Endothelial cell of hepatic sinusoid (primary cell): Measurements from ENCODE around the gene LBHD1.
"Not testable (repeated sequence)": the region's sequence is repeated elsewhere in the genome, so short reads cannot be mapped to it uniquely, and the experiment has no call there.

Source experiments
- in situ Hi-C: cut with HindIII; loops from 2 replicates; pipeline ENCODE4 v1.10.0; 2017; ENCODE audit warnings: low sequenced_read_pairs

Gene LBHD1

DNA sequence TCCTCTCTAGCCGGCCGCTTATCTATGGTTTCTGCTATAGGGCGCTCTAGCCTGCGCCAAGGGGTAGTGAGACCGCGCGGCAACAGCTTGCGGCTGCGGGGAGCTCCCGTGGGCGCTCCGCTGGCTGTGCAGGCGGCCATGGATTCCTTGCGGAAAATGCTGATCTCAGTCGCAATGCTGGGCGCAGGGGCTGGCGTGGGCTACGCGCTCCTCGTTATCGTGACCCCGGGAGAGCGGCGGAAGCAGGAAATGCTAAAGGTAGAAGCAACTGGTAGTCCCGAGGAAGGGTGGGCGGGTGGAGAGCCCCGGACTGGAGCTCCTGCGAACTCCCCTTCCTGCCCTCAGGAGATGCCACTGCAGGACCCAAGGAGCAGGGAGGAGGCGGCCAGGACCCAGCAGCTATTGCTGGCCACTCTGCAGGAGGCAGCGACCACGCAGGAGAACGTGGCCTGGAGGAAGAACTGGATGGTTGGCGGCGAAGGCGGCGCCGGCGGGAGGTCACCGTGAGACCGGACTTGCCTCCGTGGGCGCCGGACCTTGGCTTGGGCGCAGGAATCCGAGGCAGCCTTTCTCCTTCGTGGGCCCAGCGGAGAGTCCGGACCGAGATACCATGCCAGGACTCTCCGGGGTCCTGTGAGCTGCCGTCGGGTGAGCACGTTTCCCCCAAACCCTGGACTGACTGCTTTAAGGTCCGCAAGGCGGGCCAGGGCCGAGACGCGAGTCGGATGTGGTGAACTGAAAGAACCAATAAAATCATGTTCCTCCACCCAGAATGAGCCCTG, at the start of gene LBHD1, which contains the start of gene UQCC3:
TSS of gene LBHD1 (minus strand) at position 660 of the 782 bp plus-strand sequence. CDS start 2,236 bp downstream, outside the sequence.
TSS of gene UQCC3 (plus strand) at position 66 of the 782 bp plus-strand sequence. CDS start at position 139, 73 bp downstream.
- in situ Hi-C loops, result loop anchor here (5.0 kb wide), 1 partner anchor 101 kb away; the partner anchor contains the start of gene TAF6L

- in situ Hi-C loops, result loop anchor here (10.0 kb wide), 2 partner anchors 55 to 85 kb away; partner anchors contain the start of gene TAF6L
These were observed 47.4 kb upstream of the LBHD1 start for GRCh38 chr11:62719302-62719978.

- in situ Hi-C loops, result loop anchor here (10.0 kb wide), 2 partner anchors 58 to 82 kb away; partner anchors contain the start of gene TAF6L
These were observed 44.7 kb upstream of the LBHD1 start for GRCh38 chr11:62716816-62717215.

GRCh38 chr11:62716206-62716605, 44.1 kb upstream of the LBHD1 start:
- in situ Hi-C loops, result loop anchor here (10.0 kb wide), 2 partner anchors 59 to 81 kb away; partner anchors contain the start of gene TAF6L

- in situ Hi-C loops, result loop anchor here (10.0 kb wide), 2 partner anchors 59 to 81 kb away; partner anchors contain the start of gene TAF6L
These were observed 43.4 kb upstream of the LBHD1 start for GRCh38 chr11:62715150-62716130.

DNA sequence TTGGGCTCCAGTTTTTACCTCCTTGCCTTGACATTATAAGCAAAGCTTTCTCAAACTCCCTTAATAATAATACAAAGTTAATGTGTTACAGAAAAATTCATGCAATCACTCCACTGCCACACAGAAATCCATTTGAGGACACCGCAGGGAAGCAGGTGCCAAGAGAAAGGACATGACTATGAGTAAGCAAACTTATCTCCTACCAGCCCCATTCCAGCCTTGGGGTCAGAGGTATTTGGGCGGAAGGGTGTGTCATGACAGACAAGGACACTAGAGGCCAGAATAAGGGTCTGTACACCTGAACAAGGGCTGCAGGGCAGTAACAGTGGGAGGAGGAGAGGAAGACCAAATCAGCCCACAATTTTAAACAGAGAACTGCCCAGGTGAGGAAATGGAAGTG, 41.3 kb upstream of the LBHD1 start:
- in situ Hi-C loops, result loop anchor here (10.0 kb wide), 2 partner anchors 61 to 79 kb away; partner anchors contain the start of gene TAF6L

- in situ Hi-C loops, result loop anchor here (10.0 kb wide), 2 partner anchors 62 to 78 kb away; partner anchors contain the start of gene TAF6L
These were observed 40.8 kb upstream of the LBHD1 start for GRCh38 chr11:62712861-62713260.

DNA sequence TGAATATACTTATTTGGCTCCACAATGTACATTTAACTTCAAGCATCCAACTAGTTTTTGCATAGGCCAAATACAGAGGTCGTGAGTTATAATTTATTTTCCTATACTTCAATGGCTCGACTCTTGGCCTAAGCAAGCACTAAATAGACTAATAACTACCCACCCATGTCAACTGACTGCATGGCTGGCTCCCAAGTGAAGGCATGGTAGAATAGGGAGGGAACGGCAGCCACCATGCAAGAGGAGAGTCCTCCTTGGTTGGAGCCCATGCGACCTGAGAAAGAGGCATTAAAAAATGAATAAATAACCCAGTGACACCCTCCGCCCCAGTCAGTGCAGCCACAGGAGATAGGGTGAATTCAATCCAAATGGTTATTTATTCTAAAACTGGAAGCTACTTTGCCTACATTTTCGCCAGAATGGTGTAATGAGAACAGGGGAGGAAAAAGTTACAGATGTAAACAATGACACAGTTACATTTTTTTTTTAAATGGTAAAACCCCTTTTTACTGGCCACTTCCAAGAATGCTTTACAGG, 40.3 kb upstream of the LBHD1 start:
- in situ Hi-C loops, result loop anchor here (10.0 kb wide), 2 partner anchors 62 to 78 kb away; partner anchors contain the start of gene TAF6L

DNA sequence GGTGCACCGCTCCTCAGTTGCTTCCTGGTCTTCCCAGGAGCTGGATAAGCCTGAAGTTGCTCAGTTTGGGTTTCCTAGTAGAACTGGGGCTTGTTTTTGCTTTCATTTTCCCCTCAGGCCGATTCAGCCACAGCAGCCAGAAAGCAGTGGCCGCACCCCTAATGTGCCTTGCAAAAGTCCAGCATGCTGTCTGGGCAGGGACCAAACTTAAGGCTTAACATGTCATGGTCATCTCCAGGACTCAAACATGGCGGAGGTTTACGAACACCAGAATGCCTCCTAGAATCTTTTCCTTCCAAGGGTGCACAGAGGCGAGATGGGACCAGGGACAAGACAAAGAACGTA, 37.9 kb upstream of the LBHD1 start:
- in situ Hi-C loops, result loop anchor here (10.0 kb wide), 2 partner anchors 65 to 75 kb away; partner anchors contain the start of gene TAF6L

- in situ Hi-C loops, result no loop called here
These were observed 37.4 kb upstream of the LBHD1 start for GRCh38 chr11:62709247-62710000.

GRCh38 chr11:62708793-62709192, 36.7 kb upstream of the LBHD1 start:
- in situ Hi-C loops, result no loop called here

DNA sequence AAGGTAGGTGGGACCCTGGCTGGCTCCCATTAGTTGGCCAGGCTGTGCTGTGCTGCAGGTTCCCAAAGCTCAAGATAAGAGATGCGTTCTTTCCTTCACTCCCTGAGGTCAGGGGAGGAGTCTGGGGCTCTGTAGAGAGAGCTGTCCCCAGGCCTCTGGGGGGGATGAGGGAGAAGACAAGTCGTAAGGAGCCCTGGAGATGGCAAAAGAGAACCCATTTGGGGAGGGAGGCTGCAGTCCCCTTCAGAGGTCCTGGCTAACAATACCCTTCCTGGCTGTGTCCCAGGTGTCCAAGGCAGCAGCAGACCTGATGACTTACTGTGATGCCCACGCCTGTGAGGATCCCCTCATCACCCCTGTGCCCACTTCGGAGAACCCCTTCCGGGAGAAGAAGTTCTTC, 36.3 kb upstream of the LBHD1 start:
- in situ Hi-C loops, result no loop called here

DNA sequence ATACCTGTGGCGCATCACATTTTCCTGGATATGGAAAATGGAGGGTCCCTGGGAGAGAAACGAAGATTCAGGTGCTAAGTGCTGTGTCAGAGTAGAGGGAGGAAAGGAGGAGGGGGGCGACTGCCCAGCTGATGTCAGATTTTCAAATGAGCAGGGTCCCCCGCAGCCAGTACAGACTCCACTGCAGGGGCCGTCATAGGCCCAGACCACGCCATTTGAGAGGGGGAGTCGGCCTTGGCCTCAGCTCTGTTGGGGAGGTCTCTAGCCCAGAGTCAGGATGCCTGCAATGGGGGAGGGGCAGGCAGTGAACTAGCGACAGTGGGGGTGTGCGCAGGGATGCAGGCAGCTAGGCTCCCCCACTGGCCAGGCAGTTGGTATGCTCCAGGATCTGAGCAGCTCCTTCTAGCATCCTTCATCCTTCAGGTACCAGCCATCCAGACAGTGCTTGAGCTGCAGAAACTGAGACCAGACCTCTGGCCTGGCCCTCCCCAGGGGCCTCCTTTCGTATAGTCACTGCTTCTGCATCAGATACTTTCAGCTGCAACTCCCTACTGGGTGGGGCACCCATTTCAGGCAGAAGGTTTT, 35.3 kb upstream of the LBHD1 start, which contains the start of the genes BSCL2 and GNG3:
TSS of gene BSCL2 (minus strand) at position 148 of the 585 bp plus-strand sequence. CDS start 229 bp downstream, outside the sequence.
TSS of gene GNG3 (plus strand) at position 400 of the 585 bp plus-strand sequence. CDS start 620 bp downstream, outside the sequence.
- in situ Hi-C loops, result no loop called here

DNA sequence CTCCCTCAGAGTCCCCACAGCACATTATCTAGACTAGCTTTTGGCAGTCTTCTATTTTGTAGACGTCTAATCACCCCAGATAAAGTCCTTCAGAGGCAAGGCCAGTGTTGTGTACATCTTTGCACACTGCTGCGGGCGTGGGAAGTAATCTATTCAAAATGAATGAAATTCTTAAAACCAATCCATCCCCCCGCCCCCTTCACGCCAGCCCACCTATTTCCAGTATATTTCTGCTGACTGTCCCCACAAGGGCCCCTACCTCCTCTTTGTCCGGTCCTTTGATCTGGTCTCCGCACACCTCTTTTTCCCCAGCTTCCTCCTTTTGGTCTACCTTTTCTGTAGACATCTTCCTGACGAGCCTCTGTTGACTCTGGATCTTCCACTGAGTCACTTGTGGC, 34.8 kb upstream of the LBHD1 start:
- in situ Hi-C loops, result no loop called here

GRCh38 chr11:62705880-62706849, 34.1 kb upstream of the LBHD1 start:
- in situ Hi-C loops, result no loop called here

DNA sequence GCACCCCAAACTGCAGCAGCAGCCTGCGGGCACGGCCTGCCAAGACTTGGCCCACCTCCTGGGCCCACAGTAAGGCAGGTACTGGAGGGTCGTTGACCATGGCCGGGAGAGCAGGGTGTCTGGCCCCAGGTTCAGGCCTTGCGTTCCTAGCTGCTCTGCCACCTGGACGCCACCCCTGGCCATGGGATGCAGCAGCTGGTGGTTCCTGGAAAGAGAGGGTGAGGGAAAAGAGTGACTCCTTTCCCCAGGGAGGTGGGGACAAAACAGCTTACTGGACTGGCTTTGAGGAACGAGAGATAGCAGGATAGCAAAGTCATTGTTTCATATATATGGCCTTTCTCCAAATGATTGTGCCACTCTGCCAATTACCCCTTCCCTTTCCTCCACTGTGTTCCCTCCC, 33.3 kb upstream of the LBHD1 start:
- in situ Hi-C loops, result no loop called here

GRCh38 chr11:62703921-62704320, 31.9 kb upstream of the LBHD1 start:
- in situ Hi-C loops, result not testable (repeated sequence)
